ENCODE measurements around the gene RSBN1. TPM values are rescaled to one million over a fixed set of nuclear protein-coding genes. Genes with fewer than 3 reads are reported as not detected.

The RSBN1 gene
- total RNA-seq, 1 experiment from 2014 or later = 15.5 TPM

DNA sequence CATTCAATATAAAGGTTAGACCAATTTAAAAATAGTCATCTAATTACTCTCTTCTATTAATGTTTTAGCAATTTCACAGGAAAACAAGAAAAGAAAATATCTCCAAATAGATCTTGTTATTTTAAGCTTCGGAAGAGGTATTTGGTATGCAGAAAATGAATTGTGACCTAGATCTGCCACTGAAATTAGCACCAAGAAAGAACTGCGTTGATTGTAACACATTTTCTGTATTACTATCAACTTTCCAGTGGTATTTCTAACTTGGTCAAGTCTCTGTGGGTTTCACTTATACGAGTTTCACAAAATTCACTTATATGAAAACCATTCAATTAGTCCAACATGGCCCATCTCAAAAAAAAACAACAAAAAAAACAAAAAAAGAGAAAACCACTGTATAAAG is 11.8 kb downstream of the RSBN1 start:
- peaks cover 17% of the 10 kb centered on the region for H3K36me3 Mint-ChIP-seq
- ChIA-PET CTCF (no interaction called here), POLR2A (no interaction called here)
- H3K27ac Mint-ChIP-seq = no peak overlapping the region
- no peaks in the 10 kb centered on the region for H3K27me3 Mint-ChIP-seq (ENCODE audit: low read depth)
- TF ChIP-seq KAT7 (CRISPR knock-in tag; IDR thresholded peaks at IDR 0.05; ENCODE audit: borderline replicate concordance) = no peak
- TF ChIP-seq ZNF219 (CRISPR knock-in tag; IDR thresholded peaks at IDR 0.05; ENCODE audit: borderline replicate concordance) = no peak
- ATAC-seq = no peak
- peaks cover 20% of the 10 kb centered on the region for H3K4me1 Mint-ChIP-seq
- no peak for DNase-seq (ENCODE audit: low spot score)
- no peaks in the 10 kb centered on the region for H3K9me3 Mint-ChIP-seq
- H3K4me3 Mint-ChIP-seq = no peak overlapping the region

DNA sequence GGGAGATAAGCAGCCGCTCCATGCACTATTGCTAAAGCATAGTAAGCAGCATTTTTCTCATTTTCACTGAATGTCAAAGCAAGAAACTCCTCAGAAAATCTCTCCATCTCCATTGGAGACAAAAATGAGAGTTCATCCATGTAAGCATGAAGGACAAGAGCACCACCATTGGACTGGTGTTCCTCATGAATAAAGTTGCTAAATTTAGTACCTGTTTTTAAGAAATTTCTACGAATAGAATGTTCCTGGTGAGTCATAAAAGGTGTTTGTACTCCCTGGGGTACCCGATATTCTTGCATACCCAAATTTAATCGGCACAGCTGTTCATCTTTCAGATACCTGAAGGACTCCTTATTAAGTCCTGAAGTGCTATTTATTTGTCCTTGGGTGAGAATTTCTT is 14.8 kb downstream of the RSBN1 start:
- ATAC-seq (no peak), DNase-seq (ENCODE audit: low spot score) (no peak)
- Mint-ChIP-seq H3K27ac (no peak overlapping the region), H3K9me3 (no peaks in the 10 kb centered on the region), H3K4me1 (peaks cover 18% of the 10 kb centered on the region), H3K4me3 (no peak overlapping the region), H3K36me3 (peaks cover 32% of the 10 kb centered on the region), H3K27me3 (ENCODE audit: low read depth) (no peaks in the 10 kb centered on the region)
- ChIA-PET POLR2A (no interaction called here), CTCF (no interaction called here)
- TF ChIP-seq TEAD1 (CRISPR knock-in tag; IDR thresholded peaks at IDR 0.05) (no peak), ESRRA (CRISPR knock-in tag; IDR thresholded peaks at IDR 0.05; ENCODE audit: borderline replicate concordance) (no peak), ZNF317 (CRISPR knock-in tag; IDR thresholded peaks at IDR 0.05; ENCODE audit: borderline replicate concordance, low read depth) (no peak), ZNF232 (CRISPR knock-in tag; IDR thresholded peaks at IDR 0.05) (no peak), RELA (CRISPR knock-in tag; IDR thresholded peaks at IDR 0.05; ENCODE audit: borderline replicate concordance) (no peak), TP53 (CRISPR knock-in tag; IDR thresholded peaks at IDR 0.05) (no peak), ZNF121 (CRISPR knock-in tag; IDR thresholded peaks at IDR 0.05) (no peak), FOXP1 (CRISPR knock-in tag; IDR thresholded peaks at IDR 0.05; ENCODE audit: borderline replicate concordance) (no peak), JAZF1 (CRISPR knock-in tag; IDR thresholded peaks at IDR 0.05) (no peak)
- TF ChIP-seq, protein P1, sequence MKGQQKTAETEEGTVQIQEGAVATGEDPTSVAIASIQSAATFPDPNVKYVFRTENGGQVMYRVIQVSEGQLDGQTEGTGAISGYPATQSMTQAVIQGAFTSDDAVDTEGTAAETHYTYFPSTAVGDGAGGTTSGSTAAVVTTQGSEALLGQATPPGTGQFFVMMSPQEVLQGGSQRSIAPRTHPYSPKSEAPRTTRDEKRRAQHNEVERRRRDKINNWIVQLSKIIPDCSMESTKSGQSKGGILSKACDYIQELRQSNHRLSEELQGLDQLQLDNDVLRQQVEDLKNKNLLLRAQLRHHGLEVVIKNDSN (CRISPR knock-in tag; IDR thresholded peaks at IDR 0.05) = no peak

DNA sequence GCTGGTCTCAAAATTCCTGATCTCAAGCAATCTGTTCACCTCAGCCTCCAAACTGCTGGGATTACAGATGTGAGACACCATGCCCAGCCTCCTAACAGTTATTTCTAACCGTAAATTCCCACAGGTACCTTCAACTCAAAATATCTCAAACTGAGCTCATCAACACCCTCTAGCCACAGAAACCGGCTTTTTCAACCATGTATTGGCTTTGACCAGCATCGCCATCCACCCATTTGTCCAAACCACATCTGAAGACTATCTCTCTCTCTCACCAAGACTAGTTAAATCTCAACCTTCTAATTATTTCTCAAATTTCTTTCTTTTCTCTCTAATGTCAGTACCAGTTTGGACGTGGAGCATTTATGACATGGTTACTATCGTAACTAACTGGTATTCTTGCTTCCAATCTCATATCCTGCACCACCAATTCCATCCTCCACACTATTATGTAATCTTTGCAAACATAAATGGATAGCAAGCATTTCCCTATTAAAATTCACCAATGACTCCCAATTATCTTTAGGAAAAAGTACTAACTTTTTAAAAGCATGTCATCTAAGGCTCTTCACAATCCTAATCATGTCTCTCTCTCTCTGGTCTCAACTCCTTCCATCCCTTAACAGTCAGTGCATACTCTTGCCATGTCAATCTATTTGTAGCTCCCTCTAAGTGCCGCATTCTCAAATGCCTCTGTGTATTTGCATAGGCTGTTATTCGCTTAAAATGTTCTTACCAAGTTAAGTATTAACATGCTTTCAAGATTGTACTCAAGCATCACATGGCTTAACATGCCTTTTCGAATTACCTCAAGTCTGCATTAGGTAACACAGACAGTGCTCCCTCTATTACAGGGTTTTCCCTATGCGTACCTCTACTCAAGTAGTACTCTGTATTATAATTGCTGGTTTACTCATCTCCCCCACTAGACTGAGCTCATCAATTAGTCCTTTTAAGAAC is 18.1 kb downstream of the RSBN1 start:
- Mint-ChIP-seq H3K36me3 (peaks cover 32% of the 10 kb centered on the region), H3K4me1 (peaks cover 18% of the 10 kb centered on the region), H3K27ac (no peak overlapping the region), H3K9me3 (no peaks in the 10 kb centered on the region), H3K4me3 (no peak overlapping the region), H3K27me3 (ENCODE audit: low read depth) (no peaks in the 10 kb centered on the region)
- CTCF ChIA-PET = no interaction called here
- TF ChIP-seq, protein P2, sequence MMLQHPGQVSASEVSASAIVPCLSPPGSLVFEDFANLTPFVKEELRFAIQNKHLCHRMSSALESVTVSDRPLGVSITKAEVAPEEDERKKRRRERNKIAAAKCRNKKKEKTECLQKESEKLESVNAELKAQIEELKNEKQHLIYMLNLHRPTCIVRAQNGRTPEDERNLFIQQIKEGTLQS (CRISPR knock-in tag; conservative IDR thresholded peaks at IDR 0.05) = no peak
- TF ChIP-seq EMX1 (CRISPR knock-in tag; IDR thresholded peaks at IDR 0.05) = no peak
- TF ChIP-seq OVOL2 (CRISPR knock-in tag; IDR thresholded peaks at IDR 0.05; ENCODE audit: borderline replicate concordance) = no peak
- TF ChIP-seq, protein P3, sequence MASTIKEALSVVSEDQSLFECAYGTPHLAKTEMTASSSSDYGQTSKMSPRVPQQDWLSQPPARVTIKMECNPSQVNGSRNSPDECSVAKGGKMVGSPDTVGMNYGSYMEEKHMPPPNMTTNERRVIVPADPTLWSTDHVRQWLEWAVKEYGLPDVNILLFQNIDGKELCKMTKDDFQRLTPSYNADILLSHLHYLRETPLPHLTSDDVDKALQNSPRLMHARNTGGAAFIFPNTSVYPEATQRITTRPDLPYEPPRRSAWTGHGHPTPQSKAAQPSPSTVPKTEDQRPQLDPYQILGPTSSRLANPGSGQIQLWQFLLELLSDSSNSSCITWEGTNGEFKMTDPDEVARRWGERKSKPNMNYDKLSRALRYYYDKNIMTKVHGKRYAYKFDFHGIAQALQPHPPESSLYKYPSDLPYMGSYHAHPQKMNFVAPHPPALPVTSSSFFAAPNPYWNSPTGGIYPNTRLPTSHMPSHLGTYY (CRISPR knock-in tag; IDR thresholded peaks at IDR 0.05) = no peak
- POLR2A ChIA-PET = no interaction called here
- ATAC-seq (no peak), DNase-seq (ENCODE audit: low spot score) (no peak)

DNA sequence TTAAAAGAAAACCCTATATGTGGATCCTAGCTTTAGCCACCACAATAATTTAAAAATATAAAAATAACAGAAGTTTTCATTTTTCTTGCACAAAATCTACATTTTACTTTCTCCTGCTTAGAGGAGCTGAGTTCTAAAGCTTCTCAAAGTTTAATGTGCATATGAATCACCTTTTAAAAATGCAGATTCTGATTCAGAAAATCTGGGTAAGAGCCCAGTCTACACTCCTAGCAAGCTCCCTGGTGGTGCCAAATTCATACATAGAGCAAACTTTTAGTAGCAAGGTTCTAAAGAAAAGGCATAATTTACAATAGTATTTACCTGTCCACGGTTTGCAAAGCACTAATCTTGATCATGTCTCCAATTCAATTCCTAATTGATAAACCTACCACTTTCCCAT is 19.3 kb downstream of the RSBN1 start:
- DNase-seq (ENCODE audit: low spot score) = no peak
- peaks cover 20% of the 10 kb centered on the region for H3K4me1 Mint-ChIP-seq
- CTCF ChIA-PET = no interaction called here
- TF ChIP-seq HMGA2 (CRISPR knock-in tag; IDR thresholded peaks at IDR 0.05) (no peak), CBFB (CRISPR knock-in tag; IDR thresholded peaks at IDR 0.05; ENCODE audit: low read depth) (no peak), ZNF121 (CRISPR knock-in tag; IDR thresholded peaks at IDR 0.05) (no peak), GRHL2 (CRISPR knock-in tag; IDR thresholded peaks at IDR 0.05; ENCODE audit: insufficient replicate concordance, severe bottlenecking) (no peak), JAZF1 (CRISPR knock-in tag; IDR thresholded peaks at IDR 0.05) (no peak), ZNF671 (CRISPR knock-in tag; IDR thresholded peaks at IDR 0.05) (no peak), JUN (CRISPR knock-in tag; IDR thresholded peaks at IDR 0.05) (no peak)
- TF ChIP-seq, protein P4, sequence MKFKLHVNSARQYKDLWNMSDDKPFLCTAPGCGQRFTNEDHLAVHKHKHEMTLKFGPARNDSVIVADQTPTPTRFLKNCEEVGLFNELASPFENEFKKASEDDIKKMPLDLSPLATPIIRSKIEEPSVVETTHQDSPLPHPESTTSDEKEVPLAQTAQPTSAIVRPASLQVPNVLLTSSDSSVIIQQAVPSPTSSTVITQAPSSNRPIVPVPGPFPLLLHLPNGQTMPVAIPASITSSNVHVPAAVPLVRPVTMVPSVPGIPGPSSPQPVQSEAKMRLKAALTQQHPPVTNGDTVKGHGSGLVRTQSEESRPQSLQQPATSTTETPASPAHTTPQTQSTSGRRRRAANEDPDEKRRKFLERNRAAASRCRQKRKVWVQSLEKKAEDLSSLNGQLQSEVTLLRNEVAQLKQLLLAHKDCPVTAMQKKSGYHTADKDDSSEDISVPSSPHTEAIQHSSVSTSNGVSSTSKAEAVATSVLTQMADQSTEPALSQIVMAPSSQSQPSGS (CRISPR knock-in tag; IDR thresholded peaks at IDR 0.05; ENCODE audit: borderline replicate concordance, low read depth) = no peak
- TF ChIP-seq, protein P5, sequence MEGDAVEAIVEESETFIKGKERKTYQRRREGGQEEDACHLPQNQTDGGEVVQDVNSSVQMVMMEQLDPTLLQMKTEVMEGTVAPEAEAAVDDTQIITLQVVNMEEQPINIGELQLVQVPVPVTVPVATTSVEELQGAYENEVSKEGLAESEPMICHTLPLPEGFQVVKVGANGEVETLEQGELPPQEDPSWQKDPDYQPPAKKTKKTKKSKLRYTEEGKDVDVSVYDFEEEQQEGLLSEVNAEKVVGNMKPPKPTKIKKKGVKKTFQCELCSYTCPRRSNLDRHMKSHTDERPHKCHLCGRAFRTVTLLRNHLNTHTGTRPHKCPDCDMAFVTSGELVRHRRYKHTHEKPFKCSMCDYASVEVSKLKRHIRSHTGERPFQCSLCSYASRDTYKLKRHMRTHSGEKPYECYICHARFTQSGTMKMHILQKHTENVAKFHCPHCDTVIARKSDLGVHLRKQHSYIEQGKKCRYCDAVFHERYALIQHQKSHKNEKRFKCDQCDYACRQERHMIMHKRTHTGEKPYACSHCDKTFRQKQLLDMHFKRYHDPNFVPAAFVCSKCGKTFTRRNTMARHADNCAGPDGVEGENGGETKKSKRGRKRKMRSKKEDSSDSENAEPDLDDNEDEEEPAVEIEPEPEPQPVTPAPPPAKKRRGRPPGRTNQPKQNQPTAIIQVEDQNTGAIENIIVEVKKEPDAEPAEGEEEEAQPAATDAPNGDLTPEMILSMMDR (IDR thresholded peaks at IDR 0.05) = no peak

More for the DNA sequence above, 19.3 kb downstream of the RSBN1 start:
- no peak overlapping the region for H3K27ac Mint-ChIP-seq
- H3K27me3 Mint-ChIP-seq (ENCODE audit: low read depth) = no peaks in the 10 kb centered on the region
- ATAC-seq = no peak
- H3K4me3 Mint-ChIP-seq = no peak overlapping the region
- POLR2A ChIA-PET = interaction anchor here (0.6 kb wide), 2 partner anchors 77 to 707 kb away, joined by 3 to 12 read pairs; no protein-coding TSS in a partner anchor
- H3K36me3 Mint-ChIP-seq = peaks cover 32% of the 10 kb centered on the region
- H3K9me3 Mint-ChIP-seq = no peaks in the 10 kb centered on the region
